ENCODE data around the gene TCF12.

The TCF12 gene

GRCh38 chr15:56978898-56979662 is 60.6 kb downstream of the TCF12 start:
- DNase-seq (ENCODE audit: low read depth) = peak; percentile 56
- TF ChIP-seq, protein P1, sequence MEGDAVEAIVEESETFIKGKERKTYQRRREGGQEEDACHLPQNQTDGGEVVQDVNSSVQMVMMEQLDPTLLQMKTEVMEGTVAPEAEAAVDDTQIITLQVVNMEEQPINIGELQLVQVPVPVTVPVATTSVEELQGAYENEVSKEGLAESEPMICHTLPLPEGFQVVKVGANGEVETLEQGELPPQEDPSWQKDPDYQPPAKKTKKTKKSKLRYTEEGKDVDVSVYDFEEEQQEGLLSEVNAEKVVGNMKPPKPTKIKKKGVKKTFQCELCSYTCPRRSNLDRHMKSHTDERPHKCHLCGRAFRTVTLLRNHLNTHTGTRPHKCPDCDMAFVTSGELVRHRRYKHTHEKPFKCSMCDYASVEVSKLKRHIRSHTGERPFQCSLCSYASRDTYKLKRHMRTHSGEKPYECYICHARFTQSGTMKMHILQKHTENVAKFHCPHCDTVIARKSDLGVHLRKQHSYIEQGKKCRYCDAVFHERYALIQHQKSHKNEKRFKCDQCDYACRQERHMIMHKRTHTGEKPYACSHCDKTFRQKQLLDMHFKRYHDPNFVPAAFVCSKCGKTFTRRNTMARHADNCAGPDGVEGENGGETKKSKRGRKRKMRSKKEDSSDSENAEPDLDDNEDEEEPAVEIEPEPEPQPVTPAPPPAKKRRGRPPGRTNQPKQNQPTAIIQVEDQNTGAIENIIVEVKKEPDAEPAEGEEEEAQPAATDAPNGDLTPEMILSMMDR (IDR thresholded peaks at IDR 0.05; ENCODE audit: control insufficient read depth, extremely low read depth, insufficient read depth) = no peak
- peak overlapping the region; percentile 10; the same call in 1 of the 2 replicates for H3K4me3 ChIP-seq (ENCODE audit: low read depth, low read length)

GRCh38 chr15:56980473-56980872 is 62.0 kb downstream of the TCF12 start:
- no peak for DNase-seq (ENCODE audit: low read depth)
- TF ChIP-seq, protein P1 (IDR thresholded peaks at IDR 0.05; ENCODE audit: control insufficient read depth, extremely low read depth, insufficient read depth) = no peak

DNA sequence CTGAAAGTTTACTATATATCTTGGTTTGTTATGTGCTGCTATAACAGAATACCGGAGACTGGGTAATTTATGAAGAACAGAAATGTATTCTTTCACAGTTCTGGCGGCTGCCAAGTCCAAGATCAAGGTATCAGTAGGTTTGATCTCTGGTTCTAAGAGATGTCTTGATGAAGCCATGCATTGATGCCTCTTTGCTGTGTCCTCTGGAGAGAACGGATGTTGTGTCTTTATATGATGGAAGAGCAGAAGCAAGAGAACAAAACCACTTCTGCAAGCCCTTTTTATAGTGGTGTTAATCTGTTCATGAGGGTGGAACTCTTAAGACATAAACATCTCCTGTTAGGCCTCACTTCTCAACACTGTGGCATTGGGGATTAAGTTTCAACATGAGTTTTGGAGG is 62.7 kb downstream of the TCF12 start:
- H3K4me3 ChIP-seq (ENCODE audit: low read depth, low read length) = no peak overlapping the region
- TF ChIP-seq, protein P1 (IDR thresholded peaks at IDR 0.05; ENCODE audit: control insufficient read depth, extremely low read depth, insufficient read depth) = no peak
- no peak for DNase-seq (ENCODE audit: low read depth)

More at GRCh38 chr15:56980473-56980872, 62.0 kb downstream of the TCF12 start:
- H3K4me3 ChIP-seq (ENCODE audit: low read depth, low read length) = no peak overlapping the region

GRCh38 chr15:56982987-56983386 is 64.5 kb downstream of the TCF12 start:
- TF ChIP-seq, protein P1 (IDR thresholded peaks at IDR 0.05; ENCODE audit: control insufficient read depth, extremely low read depth, insufficient read depth) = no peak

GRCh38 chr15:56984681-56985481 is 66.4 kb downstream of the TCF12 start:
- TF ChIP-seq, protein P1 (IDR thresholded peaks at IDR 0.05; ENCODE audit: control insufficient read depth, extremely low read depth, insufficient read depth) = no peak
- no peak for DNase-seq (ENCODE audit: low read depth)
- no peak overlapping the region for H3K4me3 ChIP-seq (ENCODE audit: low read depth, low read length)

More at GRCh38 chr15:56982987-56983386, 64.5 kb downstream of the TCF12 start:
- no peak overlapping the region for H3K4me3 ChIP-seq (ENCODE audit: low read depth, low read length)
- no peak for DNase-seq (ENCODE audit: low read depth)

DNA sequence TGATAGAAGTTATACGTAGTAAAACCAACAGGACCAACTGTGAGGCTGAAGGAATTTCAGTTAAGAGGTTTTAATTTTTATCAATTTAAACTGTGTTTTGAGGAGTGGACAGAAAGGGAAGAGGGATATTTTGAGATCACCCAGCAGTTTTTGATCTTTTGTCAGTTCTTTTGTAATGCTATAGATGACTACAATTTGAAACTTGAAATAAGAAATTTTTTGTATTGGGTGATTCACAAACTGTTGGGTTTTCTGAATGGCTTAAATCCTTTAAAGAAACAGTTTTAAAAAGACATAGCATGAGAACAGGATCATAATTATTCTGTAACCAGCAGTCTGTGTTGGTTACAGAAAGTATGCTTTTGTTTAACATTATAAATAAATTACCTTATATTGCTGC is 67.4 kb downstream of the TCF12 start:
- TF ChIP-seq, protein P1 (IDR thresholded peaks at IDR 0.05; ENCODE audit: control insufficient read depth, extremely low read depth, insufficient read depth) = no peak
- H3K4me3 ChIP-seq (ENCODE audit: low read depth, low read length) = no peak overlapping the region
- DNase-seq (ENCODE audit: low read depth) = no peak
